Stimulated activated CD4-positive, alpha-beta T cell treated with anti-CD3 and anti-CD28 coated beads, Interleukin-1b, Interleukin-23, amount 100 ng/mL, for 24 hours (primary cell): ENCODE results near the gene B3GNT7.
"Not testable (repeated sequence)": the region's sequence is repeated elsewhere in the genome, so short reads cannot be mapped to it uniquely, and the experiment has no call there.

Source experiments
- DNase-seq, 4 experiments: peaks; one replicate each; pipeline ENCODE4 v3.0.0-alpha.2; 2020; ENCODE audit warnings: low read depth in 4 of 4, low spot score in 1 of 4

B3GNT7 gene

GRCh38 chr2:231395188-231396057 lies at the start of gene B3GNT7:
Gene B3GNT7, plus strand, starts transcription at chr2:231395710. Its CDS starts 94 bp downstream, at chr2:231395804.
- DNase-seq: no peak

- no peak for DNase-seq
Measured at GRCh38 chr2:231347081-231347480, 48.4 kb upstream of the B3GNT7 start.

GRCh38 chr2:231347638-231348037 lies 47.9 kb upstream of the B3GNT7 start:
- DNase-seq: no peak

- no peak for DNase-seq
Measured at GRCh38 chr2:231348173-231348572, 47.3 kb upstream of the B3GNT7 start.

GRCh38 chr2:231348704-231349373 lies 46.7 kb upstream of the B3GNT7 start:
- DNase-seq: no peak

- DNase-seq: not testable (repeated sequence)
Measured at GRCh38 chr2:231349374-231349735, 46.2 kb upstream of the B3GNT7 start.

GRCh38 chr2:231351648-231352047 lies 43.9 kb upstream of the B3GNT7 start:
- DNase-seq: no peak

GRCh38 chr2:231353469-231353868 lies 42.0 kb upstream of the B3GNT7 start:
- DNase-seq: no peak

- DNase-seq: no peak
Measured at GRCh38 chr2:231355508-231356465, 39.7 kb upstream of the B3GNT7 start.

GRCh38 chr2:231356466-231356844 lies 39.1 kb upstream of the B3GNT7 start:
- DNase-seq: no peak

GRCh38 chr2:231357048-231357447 lies 38.5 kb upstream of the B3GNT7 start:
- no peak for DNase-seq

- no peak for DNase-seq
Measured at GRCh38 chr2:231357931-231358330, 37.6 kb upstream of the B3GNT7 start.

GRCh38 chr2:231359441-231359840 lies 36.1 kb upstream of the B3GNT7 start:
- DNase-seq: no peak

GRCh38 chr2:231359948-231360347 lies 35.6 kb upstream of the B3GNT7 start:
- no peak for DNase-seq

GRCh38 chr2:231360401-231360800 lies 35.1 kb upstream of the B3GNT7 start:
- no peak for DNase-seq

GRCh38 chr2:231360881-231361371 lies 34.6 kb upstream of the B3GNT7 start:
- DNase-seq: no peak

GRCh38 chr2:231361701-231362554 lies 33.6 kb upstream of the B3GNT7 start:
- no peak for DNase-seq

- DNase-seq: no peak
Measured at GRCh38 chr2:231362555-231363184, 32.8 kb upstream of the B3GNT7 start.

- DNase-seq: no peak
Measured at GRCh38 chr2:231364061-231364460, 31.4 kb upstream of the B3GNT7 start.
